MM.1S (cell line): ENCODE results near the gene SERPINA12.
A peak's percentile ranks its signal among the peaks of the same experiment; 100 is the strongest.

Experiments used
- DNase-seq: peaks from one replicate; pipeline ENCODE4 v3.0.0-alpha.2; 2015
- H2AFZ ChIP-seq: fragments of 300-600 bp; sonication (generic); 2 replicates; pipeline ENCODE4 v1.6.0; 2016; ENCODE audit warnings: antibody characterized with exemption, low read length
- H3F3A ChIP-seq: fragments of 300-600 bp; sonication (generic); 2 replicates; pipeline ENCODE4 v1.6.1; 2016; ENCODE audit warnings: mild to moderate bottlenecking, antibody characterized with exemption, low read length, moderate library complexity, mixed read lengths; ENCODE audit not compliant: insufficient read depth
- H3K27ac ChIP-seq: fragments of 300-600 bp; sonication (generic); 2 replicates; pipeline ENCODE4 v1.5.1; 2016; ENCODE audit warnings: mild to moderate bottlenecking, low read length
- H3K27me3 ChIP-seq: fragments of 300-600 bp; sonication (generic); replicated peaks from 2 replicates; pipeline ENCODE4 v1.6.0; 2016; ENCODE audit warnings: low read length; ENCODE audit not compliant: insufficient read depth
- H3K36me3 ChIP-seq: fragments of 300-600 bp; sonication (generic); replicated peaks from 2 replicates; pipeline ENCODE4 v1.6.1; 2016; ENCODE audit warnings: mild to moderate bottlenecking, low read length, mixed read lengths; ENCODE audit not compliant: insufficient read depth
- H3K4me1 ChIP-seq: fragments of 300-600 bp; sonication (generic); 2 replicates; pipeline ENCODE4 v1.6.1; 2016; ENCODE audit warnings: low read length, mixed read lengths
- H3K4me2 ChIP-seq: fragments of 300-600 bp; sonication (generic); 2 replicates; pipeline ENCODE4 v1.6.0; 2016; ENCODE audit warnings: low read depth, low read length
- H3K4me3 ChIP-seq: fragments of 300-600 bp; sonication (generic); 2 replicates; pipeline ENCODE4 v1.5.1; 2016; ENCODE audit warnings: low read length, mixed read lengths
- H3K79me2 ChIP-seq: fragments of 300-600 bp; sonication (generic); 2 replicates; pipeline ENCODE4 v1.6.1; 2016; ENCODE audit warnings: mixed run types, low read length, mixed read lengths
- H3K9ac ChIP-seq: fragments of 300-600 bp; sonication (generic); 2 replicates; pipeline ENCODE4 v1.6.1; 2016; ENCODE audit warnings: low read length, mixed read lengths
- H3K9me2 ChIP-seq: fragments of 300-600 bp; sonication (generic); replicated peaks from 2 replicates; pipeline ENCODE4 v1.6.1; 2016; ENCODE audit warnings: mild to moderate bottlenecking, low read length, mixed read lengths; ENCODE audit not compliant: insufficient read depth
- H3K9me3 ChIP-seq: fragments of 300-600 bp; sonication (generic); replicated peaks from 2 replicates; pipeline ENCODE4 v1.6.1; 2016; ENCODE audit warnings: mild to moderate bottlenecking, low read length, mixed read lengths; ENCODE audit not compliant: insufficient read depth
- H4K20me1 ChIP-seq: fragments of 300-600 bp; sonication (generic); 2 replicates; pipeline ENCODE4 v1.6.1; 2016; ENCODE audit warnings: mild to moderate bottlenecking, low read length, moderate library complexity, mixed read lengths; ENCODE audit not compliant: insufficient read depth
- EZH2 ChIP-seq: fragments of 300-600 bp; sonication (generic); optimal IDR thresholded peaks from 2 replicates; pipeline ENCODE3; 2017; ENCODE audit warnings: low read depth, mild to moderate bottlenecking, antibody characterized with exemption, low read length, mixed read lengths
- EZH2phosphoT487 ChIP-seq: fragments of 300-600 bp; sonication (generic); IDR thresholded peaks from 2 replicates; pipeline ENCODE4 v1.6.1; 2018; ENCODE audit warnings: antibody characterized with exemption, low read length
- TF ChIP-seq, protein P1 (sequence below): fragments of 300-600 bp; sonication (generic); IDR thresholded peaks from 2 replicates; pipeline ENCODE4 v1.5.1; 2016; ENCODE audit warnings: antibody characterized with exemption, low read length, mixed read lengths

SERPINA12 gene

DNA sequence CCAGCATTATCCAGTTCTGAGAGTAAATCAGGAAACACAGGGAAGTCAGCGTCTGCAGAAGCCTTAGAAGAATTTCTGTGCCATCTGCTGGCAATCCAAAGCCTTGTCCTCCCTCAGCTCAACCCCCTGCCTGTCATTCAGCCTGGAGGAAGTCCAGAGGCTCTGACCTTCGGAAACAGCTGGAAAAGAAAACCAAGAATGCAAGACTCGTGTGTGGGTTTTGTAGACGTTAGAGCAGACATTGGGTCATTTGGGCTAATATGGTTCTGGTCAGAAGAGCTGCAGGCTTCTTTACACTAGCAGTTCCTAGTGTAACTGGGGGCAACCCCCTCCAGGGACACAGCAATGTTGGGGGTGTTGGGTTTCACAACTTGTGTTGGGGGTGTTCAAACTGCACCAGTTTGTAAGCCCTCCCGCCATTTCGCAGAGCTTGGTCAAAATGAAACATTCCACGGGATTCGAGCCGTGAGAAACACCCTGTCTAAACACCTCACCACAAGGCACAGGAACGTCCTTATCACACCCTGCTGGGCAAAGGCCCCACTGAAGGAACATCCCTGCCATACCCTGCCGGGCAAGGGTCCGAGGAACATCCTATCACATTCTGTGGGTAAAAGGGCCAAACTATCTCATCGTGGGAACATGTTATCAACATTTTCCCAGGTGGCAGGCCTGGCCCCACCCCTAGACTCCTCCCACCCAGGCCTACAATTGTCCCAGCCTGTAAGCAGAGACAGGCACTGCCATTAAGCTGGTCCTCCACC, 30.9 kb upstream of the SERPINA12 start:
- Histone ChIP-seq H3K9ac (no peak overlapping the region), H3K4me3 (no peak overlapping the region), H3F3A (no peaks in the 10 kb centered on the region), H3K9me3 (no peaks in the 10 kb centered on the region), H3K27ac (no peak overlapping the region), H3K79me2 (no peaks in the 10 kb centered on the region), H3K27me3 (no peaks in the 10 kb centered on the region), H3K9me2 (no peaks in the 10 kb centered on the region), H3K4me1 (no peaks in the 10 kb centered on the region), H2AFZ (no peak overlapping the region), H3K4me2 (no peak overlapping the region), H4K20me1 (no peaks in the 10 kb centered on the region), H3K36me3 (no peaks in the 10 kb centered on the region)
- DNase-seq: no peak
- TF ChIP-seq EZH2 (no peak), EZH2phosphoT487 (no peak)
- TF ChIP-seq, protein P1, sequence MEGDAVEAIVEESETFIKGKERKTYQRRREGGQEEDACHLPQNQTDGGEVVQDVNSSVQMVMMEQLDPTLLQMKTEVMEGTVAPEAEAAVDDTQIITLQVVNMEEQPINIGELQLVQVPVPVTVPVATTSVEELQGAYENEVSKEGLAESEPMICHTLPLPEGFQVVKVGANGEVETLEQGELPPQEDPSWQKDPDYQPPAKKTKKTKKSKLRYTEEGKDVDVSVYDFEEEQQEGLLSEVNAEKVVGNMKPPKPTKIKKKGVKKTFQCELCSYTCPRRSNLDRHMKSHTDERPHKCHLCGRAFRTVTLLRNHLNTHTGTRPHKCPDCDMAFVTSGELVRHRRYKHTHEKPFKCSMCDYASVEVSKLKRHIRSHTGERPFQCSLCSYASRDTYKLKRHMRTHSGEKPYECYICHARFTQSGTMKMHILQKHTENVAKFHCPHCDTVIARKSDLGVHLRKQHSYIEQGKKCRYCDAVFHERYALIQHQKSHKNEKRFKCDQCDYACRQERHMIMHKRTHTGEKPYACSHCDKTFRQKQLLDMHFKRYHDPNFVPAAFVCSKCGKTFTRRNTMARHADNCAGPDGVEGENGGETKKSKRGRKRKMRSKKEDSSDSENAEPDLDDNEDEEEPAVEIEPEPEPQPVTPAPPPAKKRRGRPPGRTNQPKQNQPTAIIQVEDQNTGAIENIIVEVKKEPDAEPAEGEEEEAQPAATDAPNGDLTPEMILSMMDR: no peak

DNA sequence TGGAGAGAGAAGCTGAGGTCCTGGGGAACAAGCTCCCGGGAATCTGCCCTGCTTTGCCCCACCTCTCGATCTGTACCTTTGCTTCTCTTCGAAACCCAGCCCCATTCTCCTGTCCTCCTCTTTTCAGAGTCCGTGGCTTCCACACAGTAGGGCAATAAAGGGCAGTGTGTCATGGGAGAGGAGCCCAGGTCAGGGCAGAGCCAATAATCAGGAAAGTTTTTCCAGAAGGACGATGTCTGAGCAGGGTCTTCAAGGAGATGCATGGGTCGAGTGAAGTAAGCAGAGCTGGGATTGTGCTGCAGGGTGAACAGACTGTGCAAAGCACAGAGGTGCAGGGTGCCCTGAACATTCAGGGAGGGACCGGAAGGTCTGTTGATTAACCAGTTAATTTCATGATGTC, 29.9 kb upstream of the SERPINA12 start:
- Histone ChIP-seq H3K9me2 (no peaks in the 10 kb centered on the region), H3K4me1 (no peaks in the 10 kb centered on the region), H3K4me2 (no peak overlapping the region), H3K9me3 (no peaks in the 10 kb centered on the region), H3F3A (no peaks in the 10 kb centered on the region), H3K9ac (no peak overlapping the region), H3K27me3 (no peaks in the 10 kb centered on the region), H4K20me1 (no peaks in the 10 kb centered on the region), H3K4me3 (no peak overlapping the region), H3K36me3 (no peaks in the 10 kb centered on the region), H3K27ac (no peak overlapping the region), H2AFZ (no peak overlapping the region), H3K79me2 (no peaks in the 10 kb centered on the region)
- DNase-seq: no peak
- no peak for TF ChIP-seq EZH2
- TF ChIP-seq EZH2phosphoT487: no peak
- TF ChIP-seq, protein P1: no peak

DNA sequence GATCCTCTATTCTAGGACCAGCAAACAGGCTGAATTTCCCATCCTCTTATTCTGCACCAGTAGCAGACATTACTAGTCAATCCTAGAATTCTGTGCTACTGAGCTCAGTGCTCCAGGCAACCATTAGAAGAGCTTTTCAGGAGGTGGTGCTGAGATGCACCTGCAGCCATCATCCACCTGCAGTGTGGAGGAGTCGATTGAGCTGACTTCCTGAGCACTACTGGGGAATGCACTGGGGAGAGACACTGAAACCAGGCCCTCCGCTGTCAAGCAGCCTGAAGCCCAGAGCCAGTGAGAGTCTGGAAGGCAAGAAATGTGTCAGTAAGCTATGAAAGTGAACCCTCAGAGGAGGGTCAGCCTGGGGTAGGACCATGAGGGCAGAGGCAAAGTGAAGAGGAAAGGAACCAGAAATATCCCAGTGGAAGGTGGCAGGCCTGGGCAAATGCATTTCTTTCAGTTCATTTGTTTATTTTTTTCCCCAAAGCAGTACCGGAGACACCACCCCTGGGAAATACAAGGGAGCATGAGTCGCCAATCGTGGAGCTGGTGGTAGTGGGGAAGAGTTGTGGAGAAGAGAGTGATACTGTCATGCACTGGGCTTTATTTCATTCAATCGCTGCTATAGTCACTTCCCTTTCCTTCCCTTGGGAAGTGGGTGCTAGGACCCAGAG, 28.9 kb upstream of the SERPINA12 start:
- H3K79me2 ChIP-seq: no peaks in the 10 kb centered on the region
- H3K36me3 ChIP-seq: no peaks in the 10 kb centered on the region
- H3K27me3 ChIP-seq: no peaks in the 10 kb centered on the region
- no peak for TF ChIP-seq EZH2phosphoT487
- TF ChIP-seq, protein P1: no peak
- no peak for TF ChIP-seq EZH2
- no peaks in the 10 kb centered on the region for H4K20me1 ChIP-seq
- H3K9me2 ChIP-seq: no peaks in the 10 kb centered on the region
- no peaks in the 10 kb centered on the region for H3K4me1 ChIP-seq
- DNase-seq: peak; percentile 57
- no peaks in the 10 kb centered on the region for H3K9me3 ChIP-seq
- H3K9ac ChIP-seq: no peak overlapping the region
- no peaks in the 10 kb centered on the region for H3F3A ChIP-seq
- no peak overlapping the region for H3K4me2 ChIP-seq
- H3K4me3 ChIP-seq: no peak overlapping the region
- no peak overlapping the region for H3K27ac ChIP-seq
- H2AFZ ChIP-seq: no peak overlapping the region
